CD4-positive, alpha-beta T cell treated with Interferon alpha-2 for 1 hour (primary cell): Measurements from ENCODE around the gene ERRFI1.

Source experiments
- DNase-seq, 2 donors: peaks; one replicate each; pipeline ENCODE4 v3.0.0-alpha.2; 2020 to 2022

ERRFI1 gene

GRCh38 chr1:8042134-8042533 lies 16.0 kb upstream of the ERRFI1 start:
- DNase-seq: no peak

GRCh38 chr1:8040586-8040985 lies 14.5 kb upstream of the ERRFI1 start:
- no peak for DNase-seq

GRCh38 chr1:8039071-8039470 lies 13.0 kb upstream of the ERRFI1 start:
- DNase-seq: no peak

GRCh38 chr1:8035289-8035688 lies 9.2 kb upstream of the ERRFI1 start:
- DNase-seq: no peak

GRCh38 chr1:8033322-8033721 lies 7.2 kb upstream of the ERRFI1 start:
- no peak for DNase-seq

- no peak for DNase-seq
These were observed 6.3 kb upstream of the ERRFI1 start for GRCh38 chr1:8032366-8032910.

- DNase-seq: peak; percentile 13 to 64
These were observed 5.2 kb upstream of the ERRFI1 start for GRCh38 chr1:8031176-8031785.

- no peak for DNase-seq
These were observed 2.4 kb upstream of the ERRFI1 start for GRCh38 chr1:8028571-8028910.

GRCh38 chr1:8027748-8028570 lies 1.9 kb upstream of the ERRFI1 start:
- DNase-seq: no peak

- no peak for DNase-seq
These were observed 1.1 kb upstream of the ERRFI1 start for GRCh38 chr1:8026976-8027747.

GRCh38 chr1:8025671-8026144 lies 401 bp downstream of the ERRFI1 start:
- no peak for DNase-seq

- DNase-seq: no peak
These were observed 943 bp downstream of the ERRFI1 start for GRCh38 chr1:8025061-8025670.

- no peak for DNase-seq
These were observed 1.8 kb downstream of the ERRFI1 start for GRCh38 chr1:8024329-8024728.

GRCh38 chr1:8023995-8024313 lies 2.2 kb downstream of the ERRFI1 start:
- no peak for DNase-seq

- no peak for DNase-seq
These were observed 2.7 kb downstream of the ERRFI1 start for GRCh38 chr1:8023287-8023994.

GRCh38 chr1:8022395-8023286 lies 3.5 kb downstream of the ERRFI1 start:
- DNase-seq: no peak

GRCh38 chr1:8021676-8022266 lies 4.3 kb downstream of the ERRFI1 start:
- no peak for DNase-seq

GRCh38 chr1:8020032-8020431 lies 6.1 kb downstream of the ERRFI1 start:
- no peak for DNase-seq

GRCh38 chr1:8019229-8019620 lies 6.9 kb downstream of the ERRFI1 start:
- DNase-seq: no peak

- no peak for DNase-seq
These were observed 7.4 kb downstream of the ERRFI1 start for GRCh38 chr1:8018492-8019228.
